WTC11 (cell line): ENCODE measurements around the gene CENPS. TPM values are rescaled to one million over a fixed set of nuclear protein-coding genes. Genes with fewer than 3 reads are reported as not detected.

Experiments
- ATAC-seq: fragments of 200-7000 bp; cut with Tn5 transposase; 2 replicates; pipeline ENCODE4 v1.10.0; 2021; ENCODE audit warnings: mild to moderate bottlenecking, moderate library complexity
- CTCF ChIA-PET: fragments of 300-600 bp; sonication (Branson Sonifier 250); formaldehyde crosslinking; loops from one replicate; lab custom pipeline; 2021; ENCODE audit warnings: antibody characterized with exemption; lab: Charles Lee
- POLR2A ChIA-PET: fragments of 350-600 bp; sonication (Branson Sonifier 250); formaldehyde crosslinking; loops from one replicate; lab custom pipeline; 2021; ENCODE audit warnings: antibody characterized with exemption; lab: Charles Lee
- DNase-seq: peaks from one replicate; pipeline ENCODE4 v3.0.0; 2021; ENCODE audit warnings: low spot score
- H3K27ac Mint-ChIP-seq: 2 replicates; pipeline ENCODE4 v1.8.0; 2021; ENCODE audit warnings: mixed read lengths
- H3K27me3 Mint-ChIP-seq: 2 replicates; pipeline ENCODE4 v1.8.0; 2021; ENCODE audit warnings: low read depth, mild to moderate bottlenecking, moderate library complexity, mixed read lengths
- H3K36me3 Mint-ChIP-seq: 2 replicates; pipeline ENCODE4 v1.8.0; 2021; ENCODE audit warnings: mixed read lengths
- H3K4me1 Mint-ChIP-seq: 2 replicates; pipeline ENCODE4 v1.8.0; 2022; ENCODE audit warnings: mixed read lengths
- H3K4me3 Mint-ChIP-seq: 2 replicates; pipeline ENCODE4 v1.8.0; 2021; ENCODE audit warnings: mild to moderate bottlenecking, moderate library complexity, mixed read lengths
- H3K9me3 Mint-ChIP-seq: 2 replicates; pipeline ENCODE4 v1.8.0; 2021; ENCODE audit warnings: mixed read lengths
- CREB1 ChIP-seq: sonication (generic); formaldehyde crosslinking; IDR thresholded peaks from 2 replicates; pipeline ENCODE4 v1.8.0; 2023; ENCODE audit warnings: mild to moderate bottlenecking, missing genetic modification reagents
- ESRRA ChIP-seq: sonication (generic); formaldehyde crosslinking; IDR thresholded peaks from 2 replicates; pipeline ENCODE4 v1.8.1; 2022; ENCODE audit warnings: mild to moderate bottlenecking, missing genetic modification reagents, borderline replicate concordance
- ETV6 ChIP-seq: sonication (generic); formaldehyde crosslinking; IDR thresholded peaks from 2 replicates; pipeline ENCODE4 v1.8.1; 2022; ENCODE audit warnings: mild to moderate bottlenecking, missing genetic modification reagents
- FOXK1 ChIP-seq: sonication (generic); formaldehyde crosslinking; IDR thresholded peaks from 2 replicates; pipeline ENCODE4 v1.8.0; 2022; ENCODE audit warnings: mild to moderate bottlenecking, moderate library complexity, missing genetic modification reagents
- GRHL2 ChIP-seq: fragments of 250-450 bp; sonication (Bioruptor Pico); IDR thresholded peaks from 2 replicates; pipeline ENCODE4 v1.8.0; 2022; ENCODE audit warnings: mild to moderate bottlenecking, moderate library complexity; ENCODE audit not compliant: insufficient replicate concordance, severe bottlenecking
- GTF2I ChIP-seq: fragments of 250-450 bp; sonication (Bioruptor Pico); conservative IDR thresholded peaks from 2 replicates; pipeline ENCODE4 v1.4.0; 2021; ENCODE audit warnings: mild to moderate bottlenecking
- IRF2 ChIP-seq: sonication (generic); formaldehyde crosslinking; IDR thresholded peaks from 2 replicates; pipeline ENCODE4 v1.8.0; 2022; ENCODE audit warnings: low read depth, missing genetic modification reagents, borderline replicate concordance
- JUN ChIP-seq: sonication (generic); formaldehyde crosslinking; IDR thresholded peaks from 2 replicates; pipeline ENCODE4 v1.8.0; 2023; ENCODE audit warnings: mild to moderate bottlenecking, missing genetic modification reagents
- NFE2L1 ChIP-seq: sonication (generic); formaldehyde crosslinking; IDR thresholded peaks from 2 replicates; pipeline ENCODE4 v1.8.1; 2023; ENCODE audit warnings: missing genetic modification reagents
- PRRX2 ChIP-seq: fragments of 250-450 bp; sonication (Bioruptor Pico); IDR thresholded peaks from 2 replicates; pipeline ENCODE4 v1.8.0; 2021; ENCODE audit warnings: mild to moderate bottlenecking
- RORB ChIP-seq: fragments of 250-450 bp; sonication (Bioruptor Pico); IDR thresholded peaks from 2 replicates; pipeline ENCODE4 v1.9.0; 2021; ENCODE audit warnings: mild to moderate bottlenecking
- SMAD3 ChIP-seq: sonication (generic); formaldehyde crosslinking; IDR thresholded peaks from 2 replicates; pipeline ENCODE4 v1.8.0; 2022; ENCODE audit warnings: missing genetic modification reagents, mild to moderate bottlenecking, borderline replicate concordance
- TP53 ChIP-seq: sonication (generic); formaldehyde crosslinking; IDR thresholded peaks from 2 replicates; pipeline ENCODE4 v1.8.1; 2023; ENCODE audit warnings: mild to moderate bottlenecking, missing genetic modification reagents
- ZNF121 ChIP-seq: sonication (generic); formaldehyde crosslinking; IDR thresholded peaks from 2 replicates; pipeline ENCODE4 v1.8.0; 2023; ENCODE audit warnings: missing genetic modification reagents
- ZNF219 ChIP-seq: sonication (generic); formaldehyde crosslinking; IDR thresholded peaks from 2 replicates; pipeline ENCODE4 v1.8.0; 2023; ENCODE audit warnings: missing genetic modification reagents, mild to moderate bottlenecking, borderline replicate concordance
- total RNA-seq: library from RNA; stranded (reverse); gene quantifications from 3 replicates; pipeline ENCODE4 v1.2.3, GENCODE V29; 2021
- TF ChIP-seq, protein P1 (sequence below): sonication (generic); formaldehyde crosslinking; conservative IDR thresholded peaks from 2 replicates; pipeline ENCODE4 v1.8.1; 2022; ENCODE audit warnings: mild to moderate bottlenecking, missing genetic modification reagents
- TF ChIP-seq, protein P2 (sequence below): sonication (generic); formaldehyde crosslinking; IDR thresholded peaks from 2 replicates; pipeline ENCODE4 v1.8.0; 2023; ENCODE audit warnings: missing genetic modification reagents
- TF ChIP-seq, protein P3 (sequence below): fragments of 250-450 bp; sonication (Bioruptor Pico); IDR thresholded peaks from 2 replicates; pipeline ENCODE4 v1.9.0; 2021; ENCODE audit warnings: mild to moderate bottlenecking
- TF ChIP-seq, protein P4 (sequence below): sonication (generic); formaldehyde crosslinking; IDR thresholded peaks from 2 replicates; pipeline ENCODE4 v1.8.0; 2022; ENCODE audit warnings: missing genetic modification reagents
- TF ChIP-seq, protein P5 (sequence below): fragments of 250-450 bp; sonication (Bioruptor Pico); IDR thresholded peaks from 2 replicates; pipeline ENCODE4 v1.8.0; 2021; ENCODE audit warnings: mild to moderate bottlenecking

Gene CENPS
- total RNA-seq, 1 experiment from 2014 or later, result 13.8 TPM

DNA sequence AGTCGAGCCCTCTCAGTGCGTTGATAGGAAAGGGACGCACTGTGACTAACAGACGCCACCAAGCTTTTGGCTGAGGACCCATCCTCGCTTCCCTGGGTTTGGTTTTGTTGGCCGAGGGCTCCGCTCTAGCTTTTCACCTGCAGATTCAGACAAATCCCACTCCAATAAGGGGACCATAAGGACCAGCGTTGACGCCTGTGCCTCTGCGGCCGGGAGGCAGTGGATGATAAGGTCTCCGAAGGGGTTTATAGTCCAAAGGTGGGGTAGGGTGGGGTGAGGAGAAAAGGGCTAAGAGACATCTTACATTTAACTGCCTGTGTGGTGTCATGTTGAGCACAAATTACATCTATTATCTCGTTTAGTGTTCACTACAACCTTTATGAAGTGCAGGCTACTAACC is 45.3 kb downstream of the CENPS start:
- H3K9me3 Mint-ChIP-seq, result no peaks in the 10 kb centered on the region
- H3K4me3 Mint-ChIP-seq, result peak overlapping the region; percentile 98
- ATAC-seq, result no peak
- ChIA-PET POLR2A (interaction anchor here (1.0 kb wide), 1 partner anchor 19 kb away, joined by 3 read pairs; no protein-coding TSS in a partner anchor), CTCF (interaction anchor here (0.9 to 1.3 kb wide), 2 partner anchors 19 to 45 kb away, joined by 4 read pairs; partner anchors contain the start of gene CENPS)
- peaks cover 3% of the 10 kb centered on the region; the same call in 1 of the 2 replicates for H3K36me3 Mint-ChIP-seq
- TF ChIP-seq ZNF121 (no peak), IRF2 (CRISPR knock-in tag) (no peak), SMAD3 (no peak), NFE2L1 (CRISPR knock-in tag) (no peak), CREB1 (CRISPR knock-in tag) (no peak), GRHL2 (CRISPR knock-in tag) (no peak), RORB (CRISPR knock-in tag) (no peak), GTF2I (CRISPR knock-in tag) (no peak), PRRX2 (CRISPR knock-in tag) (no peak), FOXK1 (CRISPR knock-in tag) (no peak)
- TF ChIP-seq, protein P1, sequence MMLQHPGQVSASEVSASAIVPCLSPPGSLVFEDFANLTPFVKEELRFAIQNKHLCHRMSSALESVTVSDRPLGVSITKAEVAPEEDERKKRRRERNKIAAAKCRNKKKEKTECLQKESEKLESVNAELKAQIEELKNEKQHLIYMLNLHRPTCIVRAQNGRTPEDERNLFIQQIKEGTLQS (CRISPR knock-in tag), result no peak
- H3K4me1 Mint-ChIP-seq, result peaks cover 24% of the 10 kb centered on the region
- no peak for DNase-seq
- H3K27me3 Mint-ChIP-seq, result no peaks in the 10 kb centered on the region
- peak overlapping the region; percentile 97 for H3K27ac Mint-ChIP-seq

DNA sequence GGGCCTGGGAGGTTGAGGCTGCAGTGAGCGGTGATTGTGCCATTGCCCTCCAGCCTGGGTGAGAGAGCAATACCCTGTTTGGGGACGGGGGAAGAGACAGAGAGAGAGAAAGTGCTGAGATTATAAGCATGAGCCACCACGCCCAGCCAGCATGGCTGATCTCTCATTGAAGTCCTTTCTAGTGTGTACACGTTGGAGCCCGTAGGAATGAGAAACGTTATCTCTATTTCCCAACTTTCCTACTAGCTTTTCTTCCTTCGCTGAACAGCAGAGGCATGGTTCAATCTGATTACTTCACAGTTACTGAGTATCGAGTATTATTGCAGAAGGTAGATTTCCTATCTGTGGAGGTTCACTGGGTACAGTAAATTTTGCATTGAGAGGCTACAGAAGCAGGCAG is 49.1 kb downstream of the CENPS start:
- POLR2A ChIA-PET, result no interaction called here
- Mint-ChIP-seq H3K9me3 (no peaks in the 10 kb centered on the region), H3K4me3 (no peak overlapping the region), H3K27ac (no peak overlapping the region), H3K27me3 (no peaks in the 10 kb centered on the region), H3K36me3 (no peaks in the 10 kb centered on the region), H3K4me1 (peaks cover 11% of the 10 kb centered on the region)
- no peak for DNase-seq
- CTCF ChIA-PET, result no interaction called here
- ATAC-seq, result no peak
- TF ChIP-seq ESRRA (CRISPR knock-in tag), result no peak
- no peak for TF ChIP-seq ZNF121
- no peak for TF ChIP-seq ZNF219 (CRISPR knock-in tag)
- TF ChIP-seq, protein P2, sequence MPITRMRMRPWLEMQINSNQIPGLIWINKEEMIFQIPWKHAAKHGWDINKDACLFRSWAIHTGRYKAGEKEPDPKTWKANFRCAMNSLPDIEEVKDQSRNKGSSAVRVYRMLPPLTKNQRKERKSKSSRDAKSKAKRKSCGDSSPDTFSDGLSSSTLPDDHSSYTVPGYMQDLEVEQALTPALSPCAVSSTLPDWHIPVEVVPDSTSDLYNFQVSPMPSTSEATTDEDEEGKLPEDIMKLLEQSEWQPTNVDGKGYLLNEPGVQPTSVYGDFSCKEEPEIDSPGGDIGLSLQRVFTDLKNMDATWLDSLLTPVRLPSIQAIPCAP, result no peak
- TF ChIP-seq TP53 (CRISPR knock-in tag), result no peak
- TF ChIP-seq ETV6 (CRISPR knock-in tag), result no peak
- TF ChIP-seq, protein P3, sequence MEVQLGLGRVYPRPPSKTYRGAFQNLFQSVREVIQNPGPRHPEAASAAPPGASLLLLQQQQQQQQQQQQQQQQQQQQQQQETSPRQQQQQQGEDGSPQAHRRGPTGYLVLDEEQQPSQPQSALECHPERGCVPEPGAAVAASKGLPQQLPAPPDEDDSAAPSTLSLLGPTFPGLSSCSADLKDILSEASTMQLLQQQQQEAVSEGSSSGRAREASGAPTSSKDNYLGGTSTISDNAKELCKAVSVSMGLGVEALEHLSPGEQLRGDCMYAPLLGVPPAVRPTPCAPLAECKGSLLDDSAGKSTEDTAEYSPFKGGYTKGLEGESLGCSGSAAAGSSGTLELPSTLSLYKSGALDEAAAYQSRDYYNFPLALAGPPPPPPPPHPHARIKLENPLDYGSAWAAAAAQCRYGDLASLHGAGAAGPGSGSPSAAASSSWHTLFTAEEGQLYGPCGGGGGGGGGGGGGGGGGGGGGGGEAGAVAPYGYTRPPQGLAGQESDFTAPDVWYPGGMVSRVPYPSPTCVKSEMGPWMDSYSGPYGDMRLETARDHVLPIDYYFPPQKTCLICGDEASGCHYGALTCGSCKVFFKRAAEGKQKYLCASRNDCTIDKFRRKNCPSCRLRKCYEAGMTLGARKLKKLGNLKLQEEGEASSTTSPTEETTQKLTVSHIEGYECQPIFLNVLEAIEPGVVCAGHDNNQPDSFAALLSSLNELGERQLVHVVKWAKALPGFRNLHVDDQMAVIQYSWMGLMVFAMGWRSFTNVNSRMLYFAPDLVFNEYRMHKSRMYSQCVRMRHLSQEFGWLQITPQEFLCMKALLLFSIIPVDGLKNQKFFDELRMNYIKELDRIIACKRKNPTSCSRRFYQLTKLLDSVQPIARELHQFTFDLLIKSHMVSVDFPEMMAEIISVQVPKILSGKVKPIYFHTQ, result no peak
- no peak for TF ChIP-seq JUN (CRISPR knock-in tag)
- TF ChIP-seq FOXK1 (CRISPR knock-in tag), result no peak
- TF ChIP-seq, protein P4, sequence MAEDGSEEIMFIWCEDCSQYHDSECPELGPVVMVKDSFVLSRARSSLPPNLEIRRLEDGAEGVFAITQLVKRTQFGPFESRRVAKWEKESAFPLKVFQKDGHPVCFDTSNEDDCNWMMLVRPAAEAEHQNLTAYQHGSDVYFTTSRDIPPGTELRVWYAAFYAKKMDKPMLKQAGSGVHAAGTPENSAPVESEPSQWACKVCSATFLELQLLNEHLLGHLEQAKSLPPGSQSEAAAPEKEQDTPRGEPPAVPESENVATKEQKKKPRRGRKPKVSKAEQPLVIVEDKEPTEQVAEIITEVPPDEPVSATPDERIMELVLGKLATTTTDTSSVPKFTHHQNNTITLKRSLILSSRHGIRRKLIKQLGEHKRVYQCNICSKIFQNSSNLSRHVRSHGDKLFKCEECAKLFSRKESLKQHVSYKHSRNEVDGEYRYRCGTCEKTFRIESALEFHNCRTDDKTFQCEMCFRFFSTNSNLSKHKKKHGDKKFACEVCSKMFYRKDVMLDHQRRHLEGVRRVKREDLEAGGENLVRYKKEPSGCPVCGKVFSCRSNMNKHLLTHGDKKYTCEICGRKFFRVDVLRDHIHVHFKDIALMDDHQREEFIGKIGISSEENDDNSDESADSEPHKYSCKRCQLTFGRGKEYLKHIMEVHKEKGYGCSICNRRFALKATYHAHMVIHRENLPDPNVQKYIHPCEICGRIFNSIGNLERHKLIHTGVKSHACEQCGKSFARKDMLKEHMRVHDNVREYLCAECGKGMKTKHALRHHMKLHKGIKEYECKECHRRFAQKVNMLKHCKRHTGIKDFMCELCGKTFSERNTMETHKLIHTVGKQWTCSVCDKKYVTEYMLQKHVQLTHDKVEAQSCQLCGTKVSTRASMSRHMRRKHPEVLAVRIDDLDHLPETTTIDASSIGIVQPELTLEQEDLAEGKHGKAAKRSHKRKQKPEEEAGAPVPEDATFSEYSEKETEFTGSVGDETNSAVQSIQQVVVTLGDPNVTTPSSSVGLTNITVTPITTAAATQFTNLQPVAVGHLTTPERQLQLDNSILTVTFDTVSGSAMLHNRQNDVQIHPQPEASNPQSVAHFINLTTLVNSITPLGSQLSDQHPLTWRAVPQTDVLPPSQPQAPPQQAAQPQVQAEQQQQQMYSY (CRISPR knock-in tag), result no peak
- TF ChIP-seq, protein P5, sequence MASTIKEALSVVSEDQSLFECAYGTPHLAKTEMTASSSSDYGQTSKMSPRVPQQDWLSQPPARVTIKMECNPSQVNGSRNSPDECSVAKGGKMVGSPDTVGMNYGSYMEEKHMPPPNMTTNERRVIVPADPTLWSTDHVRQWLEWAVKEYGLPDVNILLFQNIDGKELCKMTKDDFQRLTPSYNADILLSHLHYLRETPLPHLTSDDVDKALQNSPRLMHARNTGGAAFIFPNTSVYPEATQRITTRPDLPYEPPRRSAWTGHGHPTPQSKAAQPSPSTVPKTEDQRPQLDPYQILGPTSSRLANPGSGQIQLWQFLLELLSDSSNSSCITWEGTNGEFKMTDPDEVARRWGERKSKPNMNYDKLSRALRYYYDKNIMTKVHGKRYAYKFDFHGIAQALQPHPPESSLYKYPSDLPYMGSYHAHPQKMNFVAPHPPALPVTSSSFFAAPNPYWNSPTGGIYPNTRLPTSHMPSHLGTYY, result no peak
- no peak for TF ChIP-seq PRRX2 (CRISPR knock-in tag)
